Muscle of leg (tissue), 16 donors: ENCODE results near the gene SUFU. TPM values are rescaled to one million over a fixed set of nuclear protein-coding genes. Genes with fewer than 3 reads are reported as not detected.
"Not testable (repeated sequence)": the region's sequence is repeated elsewhere in the genome, so short reads cannot be mapped to it uniquely, and the experiment has no call there.

ENCODE experiments used
- DNase-seq: peaks from one replicate; pipeline ENCODE4 v3.0.0; 2013
- H3K27ac ChIP-seq: one replicate; pipeline ENCODE4 v1.5.1; 2013; ENCODE audit warnings: mild to moderate bottlenecking, low read length, control low read depth
- H3K27me3 ChIP-seq: one replicate; pipeline ENCODE4 v1.6.1; 2013; ENCODE audit warnings: low read length; ENCODE audit not compliant: control insufficient read depth, insufficient read depth
- H3K36me3 ChIP-seq: one replicate; pipeline ENCODE4 v1.6.1; 2013; ENCODE audit warnings: low read length; ENCODE audit not compliant: control insufficient read depth, insufficient read depth
- H3K4me1 ChIP-seq: one replicate; pipeline ENCODE4 v1.6.1; 2013; ENCODE audit warnings: low read length; ENCODE audit not compliant: control insufficient read depth, insufficient read depth
- H3K4me3 ChIP-seq: one replicate; pipeline ENCODE4 v1.5.1; 2013; ENCODE audit warnings: low read length, control low read depth
- H3K9me3 ChIP-seq: replicated peaks from 2 replicates; pipeline ENCODE4 v1.6.1; 2013; ENCODE audit warnings: low read depth, low read length; ENCODE audit not compliant: control insufficient read depth
- WGBS: methylation state at CpG from one replicate; pipeline ENCODE4 v1.1.5; 2013; ENCODE audit warnings: missing lambda C conversion rate; ENCODE audit not compliant: insufficient coverage; 5-methylcytosine and 5-hydroxymethylcytosine counted together
- long read RNA-seq, 11 donors: transcript quantifications; one replicate each; lab custom pipeline, GENCODE V29; 2026
- polyA plus RNA-seq, 8 donors: library from polyadenylated mRNA; unstranded; fragments of 120-200 nt; gene quantifications; one replicate each; pipeline versions ENCODE4 v1.2.1 to v1.2.3, GENCODE V29; 2013; ENCODE audit warnings: inconsistent platforms in 1 of 8, low replicate concordance in 1 of 8; ENCODE audit not compliant: insufficient read length in 8 of 8, insufficient read depth in 1 of 8
- total RNA-seq: library from RNA; stranded (reverse); fragments of 120-200 nt; gene quantifications from one replicate; pipeline ENCODE4 v1.2.4, GENCODE V29; 2013

The SUFU gene
- total RNA-seq (5.1 TPM), polyA plus RNA-seq (10 to 100 TPM; 10.6 to 21.5 (median 17.4) TPM)
- long read RNA-seq, donor 1, full-length matches to known transcripts = 4 of 4 reads
- long read RNA-seq, donor 1, partial matches to known transcripts = 0 of 4 reads
- long read RNA-seq, donor 1, other reads (novel, unspliced or antisense) = 0 of 4 reads
- long read RNA-seq, donor 2, full-length matches to known transcripts = 1 of 1 reads
- long read RNA-seq, donor 2, partial matches to known transcripts = 0 of 1 reads
- long read RNA-seq, donor 2, other reads (novel, unspliced or antisense) = 0 of 1 reads
- long read RNA-seq, donor 3, full-length matches to known transcripts = 4 of 4 reads
- long read RNA-seq, donor 3, partial matches to known transcripts = 0 of 4 reads
- long read RNA-seq, donor 3, other reads (novel, unspliced or antisense) = 0 of 4 reads
- long read RNA-seq, donor 4, full-length matches to known transcripts = 1 of 1 reads
- long read RNA-seq, donor 4, partial matches to known transcripts = 0 of 1 reads
- long read RNA-seq, donor 4, other reads (novel, unspliced or antisense) = 0 of 1 reads
- long read RNA-seq, donor 5, full-length matches to known transcripts = 4 of 4 reads
- long read RNA-seq, donor 5, partial matches to known transcripts = 0 of 4 reads
- long read RNA-seq, donor 5, other reads (novel, unspliced or antisense) = 0 of 4 reads
- long read RNA-seq, donor 6, full-length matches to known transcripts = 2 of 2 reads
- long read RNA-seq, donor 6, partial matches to known transcripts = 0 of 2 reads
- long read RNA-seq, donor 6, other reads (novel, unspliced or antisense) = 0 of 2 reads
- long read RNA-seq, donor 7 = 0 reads
- long read RNA-seq, donor 8, full-length matches to known transcripts = 2 of 2 reads
- long read RNA-seq, donor 8, partial matches to known transcripts = 0 of 2 reads
- long read RNA-seq, donor 8, other reads (novel, unspliced or antisense) = 0 of 2 reads
- long read RNA-seq, donor 9, full-length matches to known transcripts = 2 of 2 reads
- long read RNA-seq, donor 9, partial matches to known transcripts = 0 of 2 reads
- long read RNA-seq, donor 9, other reads (novel, unspliced or antisense) = 0 of 2 reads
- long read RNA-seq, donor 10, full-length matches to known transcripts = 1 of 1 reads
- long read RNA-seq, donor 10, partial matches to known transcripts = 0 of 1 reads
- long read RNA-seq, donor 10, other reads (novel, unspliced or antisense) = 0 of 1 reads
- long read RNA-seq, donor 11, full-length matches to known transcripts = 2 of 2 reads
- long read RNA-seq, donor 11, partial matches to known transcripts = 0 of 2 reads
- long read RNA-seq, donor 11, other reads (novel, unspliced or antisense) = 0 of 2 reads

DNA sequence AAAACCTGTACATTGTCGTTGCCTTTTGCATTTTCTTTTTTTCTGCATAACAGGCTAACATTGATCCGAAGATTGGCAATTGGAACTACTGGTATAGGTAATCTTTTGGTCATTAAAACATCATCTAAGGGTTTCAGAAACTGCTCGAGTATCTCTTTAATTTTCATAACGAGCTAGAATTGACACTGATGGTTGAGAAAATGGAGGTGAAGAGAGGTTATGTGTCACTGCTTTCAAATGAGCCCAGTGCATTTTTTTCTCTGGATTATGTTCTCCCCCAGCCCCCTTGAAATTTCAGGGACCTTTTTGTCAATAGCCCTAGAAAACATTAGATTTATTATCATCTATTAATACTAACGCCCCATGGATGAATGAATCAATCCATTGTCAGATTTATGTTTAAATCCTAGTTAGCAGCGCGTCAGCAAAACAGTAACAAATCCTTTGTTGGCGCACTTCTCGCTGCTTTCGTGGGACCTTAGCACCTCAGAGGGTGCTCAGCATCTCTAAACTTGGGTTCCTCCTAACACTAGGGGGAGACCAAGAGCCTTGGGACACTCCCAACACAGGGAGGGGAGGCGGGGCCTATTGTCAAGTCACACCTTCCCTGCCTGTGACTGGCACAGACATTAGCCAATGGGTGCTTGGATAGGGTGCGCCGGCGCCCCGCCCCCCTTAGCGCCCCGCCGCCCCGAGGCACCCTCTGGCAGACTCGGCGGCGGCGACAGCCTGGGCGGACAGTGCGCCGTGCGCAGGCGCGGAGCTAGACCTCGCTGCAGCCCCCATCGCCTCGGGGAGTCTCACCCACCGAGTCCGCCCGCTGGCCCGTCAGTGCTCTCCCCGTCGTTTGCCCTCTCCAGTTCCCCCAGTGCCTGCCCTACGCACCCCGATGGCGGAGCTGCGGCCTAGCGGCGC, at the start of gene SUFU:
SUFU (plus strand) TSS at position 709 of the 915 bp plus-strand sequence; CDS start at position 890, 181 bp downstream.
- 1% methylated on average over 38 of the region's 44 CpGs for WGBS
- H3K4me1 ChIP-seq = peaks cover 29% of the 10 kb centered on the region
- peaks cover 9% of the 10 kb centered on the region for H3K36me3 ChIP-seq
- H3K27me3 ChIP-seq = no peaks in the 10 kb centered on the region
- H3K4me3 ChIP-seq = peak within 1 kb of the TSS; percentile 100
- H3K9me3 ChIP-seq = no peaks in the 10 kb centered on the region
- H3K27ac ChIP-seq = peak within 1 kb of the TSS; percentile 97
- DNase-seq = peak; percentile 99

- H3K4me1 ChIP-seq = peaks cover 19% of the 10 kb centered on the region
- DNase-seq, H3K27ac ChIP-seq, H3K4me3 ChIP-seq, H3K27me3 ChIP-seq, H3K9me3 ChIP-seq, H3K36me3 ChIP-seq: not testable (repeated sequence)
- WGBS = 70% methylated on average over 2 of the region's 13 CpGs
Measured at GRCh38 chr10:102454662-102455487, 48.9 kb upstream of the SUFU start.

DNA sequence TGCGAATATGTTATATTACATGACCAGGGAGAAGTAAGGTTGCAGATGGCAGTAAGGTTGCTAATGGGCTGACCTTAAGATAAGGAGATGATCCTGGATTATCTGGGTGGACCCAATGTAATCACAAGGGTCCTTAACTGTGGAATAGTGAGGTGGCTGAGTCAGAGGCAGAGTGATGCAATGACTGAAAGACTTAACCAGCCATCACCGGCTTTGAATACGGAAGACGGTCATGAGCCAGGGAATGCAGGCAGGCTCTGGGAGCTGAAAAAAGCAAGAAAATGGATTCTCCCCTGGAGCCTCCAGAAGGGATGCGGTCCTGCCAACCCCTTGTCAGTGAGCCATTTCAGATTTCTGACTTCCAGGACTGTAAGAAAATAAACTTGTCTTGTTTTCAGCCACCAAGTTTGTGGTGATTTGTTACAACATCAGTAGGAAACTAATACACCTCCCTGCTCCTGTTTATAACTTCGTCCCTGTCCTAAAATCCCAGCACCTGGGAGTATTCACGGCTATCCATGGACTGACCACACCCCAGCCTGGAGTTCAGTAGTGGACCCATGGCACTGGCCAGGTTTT, 47.8 kb upstream of the SUFU start:
- WGBS = 48% methylated on average over 7 of the region's 7 CpGs
- peaks cover 19% of the 10 kb centered on the region for H3K4me1 ChIP-seq
- H3K36me3 ChIP-seq = no peaks in the 10 kb centered on the region
- H3K4me3 ChIP-seq = no peak overlapping the region
- H3K27me3 ChIP-seq = peaks cover 6% of the 10 kb centered on the region
- DNase-seq = no peak
- no peaks in the 10 kb centered on the region for H3K9me3 ChIP-seq
- no peak overlapping the region for H3K27ac ChIP-seq

- Histone ChIP-seq H3K4me1 (peaks cover 22% of the 10 kb centered on the region), H3K9me3 (no peaks in the 10 kb centered on the region), H3K4me3 (no peak overlapping the region), H3K27me3 (peaks cover 21% of the 10 kb centered on the region), H3K36me3 (no peaks in the 10 kb centered on the region), H3K27ac (no peak overlapping the region)
- DNase-seq = no peak
- 80% methylated on average over 6 of the region's 9 CpGs for WGBS
Measured at GRCh38 chr10:102457591-102458150, 46.1 kb upstream of the SUFU start.

DNA sequence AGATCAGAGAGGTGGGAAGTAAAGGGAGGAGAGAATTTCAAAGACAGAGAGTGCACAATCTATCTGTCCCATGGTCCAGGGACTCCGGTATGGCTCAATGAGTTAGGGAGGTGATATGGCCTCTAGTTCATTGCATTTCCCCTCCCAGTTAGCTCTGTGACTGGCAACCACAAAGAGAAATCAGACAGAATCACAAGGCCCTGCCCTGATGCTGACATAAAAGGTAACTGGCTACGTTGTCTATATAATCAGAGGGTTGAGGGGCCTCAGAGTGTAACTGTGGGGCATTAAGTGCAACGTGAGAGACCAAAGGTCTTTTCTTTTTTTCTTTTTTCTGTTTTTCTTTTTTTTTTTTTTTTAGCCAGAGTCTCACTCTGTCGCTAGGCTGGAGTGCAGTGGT, 45.1 kb upstream of the SUFU start:
- peaks cover 15% of the 10 kb centered on the region for H3K4me1 ChIP-seq
- H3K4me3 ChIP-seq = no peak overlapping the region
- no peak for DNase-seq
- no peaks in the 10 kb centered on the region for H3K36me3 ChIP-seq
- H3K9me3 ChIP-seq = no peaks in the 10 kb centered on the region
- no peak overlapping the region for H3K27ac ChIP-seq
- no CpG with 5 or more reads among the region's 4 CpGs for WGBS
- peaks cover 29% of the 10 kb centered on the region for H3K27me3 ChIP-seq

- no peaks in the 10 kb centered on the region for H3K9me3 ChIP-seq
- no peak for DNase-seq
- H3K4me1 ChIP-seq = peaks cover 15% of the 10 kb centered on the region
- WGBS = 34% methylated on average over 7 of the region's 8 CpGs
- H3K4me3 ChIP-seq = peak overlapping the region; percentile 56
- H3K27ac ChIP-seq = no peak overlapping the region
- H3K36me3 ChIP-seq = no peaks in the 10 kb centered on the region
- H3K27me3 ChIP-seq = peaks cover 32% of the 10 kb centered on the region
Measured at GRCh38 chr10:102460836-102461186, 43.0 kb upstream of the SUFU start.

- Histone ChIP-seq H3K27me3 (peaks cover 32% of the 10 kb centered on the region), H3K4me3 (peak overlapping the region; percentile 56), H3K27ac (no peak overlapping the region), H3K4me1 (peaks cover 15% of the 10 kb centered on the region), H3K36me3 (no peaks in the 10 kb centered on the region), H3K9me3 (no peaks in the 10 kb centered on the region)
- DNase-seq = peak; percentile 90
- WGBS = 2% methylated on average over 53 of the region's 54 CpGs
Measured at GRCh38 chr10:102461187-102462054, 42.4 kb upstream of the SUFU start.
